ENCODE measurements around the gene NOS1.

DNA sequence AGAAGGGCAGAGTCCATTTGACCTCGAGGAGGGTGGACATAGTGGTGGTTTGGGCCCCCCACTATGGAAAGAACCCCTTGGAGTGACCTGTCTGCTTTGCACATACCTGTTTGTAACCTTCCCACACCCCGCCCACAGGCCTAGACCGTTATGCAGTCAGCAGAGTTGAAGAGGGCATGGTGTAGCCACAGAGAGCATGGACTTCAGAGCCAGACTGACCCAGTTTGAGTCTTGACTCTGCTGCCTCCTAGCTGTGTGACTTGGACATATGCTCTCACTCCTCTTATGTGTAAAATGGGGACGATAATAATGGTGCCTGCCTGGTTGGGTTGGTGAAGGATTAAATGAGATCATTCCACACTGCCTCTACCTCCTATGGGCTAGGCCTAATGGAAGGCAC is 40.9 kb upstream of the NOS1 start:
- TF ChIP-seq EP300 (IDR thresholded peaks at IDR 0.05; ENCODE audit: low read depth) (no peak), POLR2AphosphoS5 (IDR thresholded peaks at IDR 0.05) (no peak)
- TF ChIP-seq, protein P1, sequence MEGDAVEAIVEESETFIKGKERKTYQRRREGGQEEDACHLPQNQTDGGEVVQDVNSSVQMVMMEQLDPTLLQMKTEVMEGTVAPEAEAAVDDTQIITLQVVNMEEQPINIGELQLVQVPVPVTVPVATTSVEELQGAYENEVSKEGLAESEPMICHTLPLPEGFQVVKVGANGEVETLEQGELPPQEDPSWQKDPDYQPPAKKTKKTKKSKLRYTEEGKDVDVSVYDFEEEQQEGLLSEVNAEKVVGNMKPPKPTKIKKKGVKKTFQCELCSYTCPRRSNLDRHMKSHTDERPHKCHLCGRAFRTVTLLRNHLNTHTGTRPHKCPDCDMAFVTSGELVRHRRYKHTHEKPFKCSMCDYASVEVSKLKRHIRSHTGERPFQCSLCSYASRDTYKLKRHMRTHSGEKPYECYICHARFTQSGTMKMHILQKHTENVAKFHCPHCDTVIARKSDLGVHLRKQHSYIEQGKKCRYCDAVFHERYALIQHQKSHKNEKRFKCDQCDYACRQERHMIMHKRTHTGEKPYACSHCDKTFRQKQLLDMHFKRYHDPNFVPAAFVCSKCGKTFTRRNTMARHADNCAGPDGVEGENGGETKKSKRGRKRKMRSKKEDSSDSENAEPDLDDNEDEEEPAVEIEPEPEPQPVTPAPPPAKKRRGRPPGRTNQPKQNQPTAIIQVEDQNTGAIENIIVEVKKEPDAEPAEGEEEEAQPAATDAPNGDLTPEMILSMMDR (IDR thresholded peaks at IDR 0.05) = no peak

Measured in transverse colon (tissue), 4 donors.